GM10248 (cell line): ENCODE data around the gene CLPX.
"Not testable (repeated sequence)": the region's sequence is repeated elsewhere in the genome, so short reads cannot be mapped to it uniquely, and the experiment has no call there.

Experiments
- CTCF ChIA-PET: fragments of 300-600 bp; sonication (Branson Sonifier 250); formaldehyde crosslinking; extraction: SDS; loops from one replicate; lab custom pipeline; 2021; ENCODE audit warnings: antibody characterized with exemption; lab: Yijun Ruan, JAX
- POLR2A ChIA-PET: fragments of 350-650 bp; sonication (Branson Sonifier 250); formaldehyde crosslinking; extraction: SDS; loops from one replicate; lab custom pipeline; 2020; ENCODE audit warnings: antibody characterized with exemption; lab: Yijun Ruan, JAX
- DNase-seq: peaks from one replicate; pipeline ENCODE4 v3.0.0; 2012; ENCODE audit errors: extremely low spot score
- TF ChIP-seq, protein P1 (sequence below): IDR thresholded peaks from 2 replicates; pipeline ENCODE4 v1.5.1; 2012; ENCODE audit warnings: mild to moderate bottlenecking, low read depth; ENCODE audit errors: extremely low read depth, missing control alignments, control extremely low read depth

CLPX gene

DNA sequence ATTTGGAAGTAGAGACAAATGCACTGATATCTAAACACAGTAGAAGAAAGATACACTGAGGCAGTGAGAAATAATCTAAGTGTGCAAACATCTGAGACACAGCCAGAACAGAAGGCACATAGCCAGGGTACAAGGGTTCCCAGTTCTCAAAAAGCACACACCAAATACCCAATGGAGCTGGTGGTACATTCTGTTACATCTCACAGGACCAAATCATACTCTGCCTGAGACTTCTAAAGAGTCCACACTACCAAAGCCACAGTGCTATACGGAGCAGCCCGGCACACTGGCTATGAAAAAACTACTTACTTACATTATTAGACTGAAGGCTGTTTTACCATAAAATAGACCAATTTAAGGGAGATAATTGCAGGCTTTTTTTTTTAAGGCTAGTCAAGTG lies 19.3 kb downstream of the CLPX start:
- CTCF ChIA-PET, result interaction anchor here (1.0 to 1.5 kb wide), 2 partner anchors 14 kb away, joined by 3 to 7 read pairs; no protein-coding TSS in a partner anchor
- DNase-seq, result no peak
- POLR2A ChIA-PET, result no interaction called here

DNA sequence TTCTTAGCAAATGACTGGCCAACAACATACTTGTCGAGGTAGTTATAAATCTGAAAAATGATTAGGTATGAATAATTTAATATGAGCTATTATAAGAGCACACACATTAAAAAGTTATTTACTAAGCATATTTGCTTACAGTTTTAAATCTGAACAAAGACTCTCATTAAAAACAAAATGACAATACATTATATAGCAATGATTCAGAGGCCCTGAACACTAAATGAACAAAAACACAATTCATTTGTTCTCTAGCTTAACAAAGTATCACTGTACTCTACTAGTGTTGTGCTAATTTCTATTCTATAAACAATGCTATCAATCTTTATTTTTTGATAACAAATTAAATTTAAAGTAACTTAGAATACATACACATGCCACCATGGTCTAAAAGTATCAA lies 21.0 kb downstream of the CLPX start:
- DNase-seq, result no peak
- POLR2A ChIA-PET, result no interaction called here
- CTCF ChIA-PET, result interaction anchor here (0.8 to 1.5 kb wide), 2 partner anchors 11 to 220 kb away, joined by 3 to 8 read pairs; no protein-coding TSS in a partner anchor
- TF ChIP-seq, protein P1, sequence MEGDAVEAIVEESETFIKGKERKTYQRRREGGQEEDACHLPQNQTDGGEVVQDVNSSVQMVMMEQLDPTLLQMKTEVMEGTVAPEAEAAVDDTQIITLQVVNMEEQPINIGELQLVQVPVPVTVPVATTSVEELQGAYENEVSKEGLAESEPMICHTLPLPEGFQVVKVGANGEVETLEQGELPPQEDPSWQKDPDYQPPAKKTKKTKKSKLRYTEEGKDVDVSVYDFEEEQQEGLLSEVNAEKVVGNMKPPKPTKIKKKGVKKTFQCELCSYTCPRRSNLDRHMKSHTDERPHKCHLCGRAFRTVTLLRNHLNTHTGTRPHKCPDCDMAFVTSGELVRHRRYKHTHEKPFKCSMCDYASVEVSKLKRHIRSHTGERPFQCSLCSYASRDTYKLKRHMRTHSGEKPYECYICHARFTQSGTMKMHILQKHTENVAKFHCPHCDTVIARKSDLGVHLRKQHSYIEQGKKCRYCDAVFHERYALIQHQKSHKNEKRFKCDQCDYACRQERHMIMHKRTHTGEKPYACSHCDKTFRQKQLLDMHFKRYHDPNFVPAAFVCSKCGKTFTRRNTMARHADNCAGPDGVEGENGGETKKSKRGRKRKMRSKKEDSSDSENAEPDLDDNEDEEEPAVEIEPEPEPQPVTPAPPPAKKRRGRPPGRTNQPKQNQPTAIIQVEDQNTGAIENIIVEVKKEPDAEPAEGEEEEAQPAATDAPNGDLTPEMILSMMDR, result no peak

More for the DNA sequence above, 19.3 kb downstream of the CLPX start:
- TF ChIP-seq, protein P1, result no peak

DNA sequence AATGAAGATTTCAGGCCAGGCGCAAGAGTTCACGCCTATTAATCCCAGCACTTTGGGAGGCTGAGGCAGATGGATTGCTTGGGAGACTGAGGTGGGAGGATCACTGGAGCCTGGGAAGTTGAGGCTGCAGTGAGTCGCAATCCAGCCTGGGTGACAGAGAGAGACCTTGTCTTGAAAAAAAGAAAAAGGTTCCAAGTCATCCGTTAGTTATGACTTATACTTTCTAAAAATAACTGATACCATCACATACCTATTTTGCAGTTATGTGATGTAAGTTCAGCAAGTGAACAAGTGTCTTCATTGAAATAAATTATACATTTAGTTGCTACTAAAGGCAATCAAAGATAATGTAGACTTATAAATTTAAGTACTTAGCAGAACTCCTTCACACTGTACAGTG lies 22.1 kb downstream of the CLPX start:
- DNase-seq, result no peak
- TF ChIP-seq, protein P1, result no peak
- POLR2A ChIA-PET, result no interaction called here
- CTCF ChIA-PET, result interaction anchor here (1.2 to 2.3 kb wide), 2 partner anchors 20 to 108 kb away, joined by 3 to 7 read pairs; no protein-coding TSS in a partner anchor

DNA sequence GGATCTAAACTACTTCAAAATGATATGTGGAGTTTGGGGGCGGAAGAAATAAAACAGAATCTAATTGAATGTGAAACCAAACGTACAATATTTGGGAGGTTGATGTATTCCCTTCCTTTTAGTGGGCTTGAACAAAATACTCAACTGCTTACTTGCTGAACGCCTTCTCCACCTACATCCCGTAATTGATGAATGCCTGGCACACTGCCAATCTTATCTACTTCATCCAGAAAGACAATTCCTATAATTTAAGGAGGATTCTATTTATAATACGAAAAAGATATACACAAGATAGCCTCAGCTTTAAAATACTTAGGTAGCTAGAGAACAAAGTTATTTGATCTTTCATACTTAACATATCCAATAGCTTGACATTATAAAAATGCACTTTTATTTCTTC lies 28.4 kb downstream of the CLPX start:
- TF ChIP-seq, protein P1, result no peak
- POLR2A ChIA-PET, result no interaction called here
- CTCF ChIA-PET, result interaction anchor here (0.7 to 1.3 kb wide), 2 partner anchors 8 to 94 kb away, joined by 3 to 4 read pairs; no protein-coding TSS in a partner anchor
- no peak for DNase-seq

DNA sequence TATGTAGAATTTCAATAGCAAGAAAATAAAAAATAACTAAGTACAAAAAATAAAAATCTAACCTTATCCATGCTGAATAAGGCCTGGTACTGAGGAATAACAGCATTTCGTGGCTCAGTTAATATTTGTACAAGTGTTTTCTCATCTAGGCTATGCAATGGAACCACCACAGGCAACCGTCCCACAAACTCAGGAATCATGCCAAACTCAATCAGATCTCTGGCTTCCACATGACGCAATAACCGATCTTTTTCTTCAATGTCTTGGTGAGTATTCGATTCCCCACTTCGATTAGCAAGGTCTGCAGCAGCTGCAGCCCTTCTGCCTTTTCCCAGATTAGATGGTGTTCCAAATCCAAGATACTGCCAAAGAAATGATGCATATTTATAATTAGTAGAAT lies 30.4 kb downstream of the CLPX start:
- CTCF ChIA-PET, result no interaction called here
- POLR2A ChIA-PET, result no interaction called here
- no peak for DNase-seq
- TF ChIP-seq, protein P1, result no peak

DNA sequence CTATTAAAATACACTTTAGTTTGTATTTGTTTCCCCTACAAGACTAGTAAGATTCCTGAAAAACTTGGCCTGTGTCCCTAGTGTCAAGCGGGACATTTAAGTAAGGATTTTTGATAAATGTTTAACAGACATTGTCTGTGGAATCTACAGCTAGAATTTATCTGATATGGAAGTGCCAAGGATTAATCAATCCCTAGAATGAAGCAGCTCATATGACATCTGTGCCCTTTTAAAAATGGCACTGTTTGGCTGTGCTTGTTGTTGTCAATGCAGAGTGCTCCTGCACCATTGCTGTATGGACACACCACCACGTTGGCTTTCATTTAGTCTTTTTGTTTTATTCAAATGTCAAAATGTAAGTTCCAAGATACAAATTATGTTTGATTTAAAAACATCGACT lies 37.2 kb downstream of the CLPX start:
- CTCF ChIA-PET, result interaction anchor here (1.0 kb wide), 1 partner anchor 9 kb away, joined by 4 read pairs; no protein-coding TSS in a partner anchor
- DNase-seq, result no peak
- POLR2A ChIA-PET, result no interaction called here
- TF ChIP-seq, protein P1, result no peak

DNA sequence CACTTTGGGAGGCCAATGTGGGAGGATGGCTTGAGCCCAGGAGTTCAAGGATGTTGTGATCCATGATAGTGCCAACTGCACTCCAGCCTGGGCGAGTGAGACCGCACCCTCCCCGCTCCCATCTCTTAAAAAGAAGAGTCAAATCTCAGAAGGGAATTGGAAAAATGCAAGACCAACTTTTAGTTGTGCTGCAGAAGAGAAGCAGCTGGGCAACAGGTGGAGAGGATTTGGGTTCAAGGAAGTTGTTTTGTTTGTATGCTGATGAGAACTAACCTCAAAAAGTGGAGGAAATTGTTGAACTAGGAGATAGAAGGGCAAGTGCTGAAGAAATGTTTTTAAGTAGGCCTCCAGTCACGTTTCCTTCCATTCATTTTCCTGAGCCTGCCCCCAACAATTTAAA lies 38.7 kb downstream of the CLPX start:
- DNase-seq, result no peak
- TF ChIP-seq, protein P1, result no peak
- CTCF ChIA-PET, result no interaction called here
- POLR2A ChIA-PET, result no interaction called here

DNA sequence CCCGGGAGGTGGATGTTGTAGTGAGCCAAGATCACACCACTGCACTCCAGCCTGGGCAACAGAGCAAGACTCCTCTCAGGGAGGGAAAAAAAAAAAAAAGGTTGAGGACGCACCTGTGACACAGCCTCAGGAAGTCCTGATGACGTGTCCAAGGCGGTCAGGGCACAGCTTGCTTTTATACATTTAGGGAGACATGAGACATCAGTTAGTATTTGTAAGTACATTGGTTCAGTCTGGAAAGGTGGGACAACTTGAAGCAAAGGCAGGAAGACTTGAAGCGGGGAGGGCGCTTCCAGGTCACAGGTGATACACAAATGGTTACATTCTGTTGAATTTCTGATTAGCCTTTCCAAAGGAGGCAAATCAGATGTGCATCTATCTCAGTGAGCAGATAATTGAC lies 46.5 kb downstream of the CLPX start:
- POLR2A ChIA-PET, DNase-seq: not testable (repeated sequence)
- CTCF ChIA-PET, result interaction anchor here (1.1 to 1.3 kb wide), 2 partner anchors 37 to 43 kb away, joined by 3 read pairs; no protein-coding TSS in a partner anchor

DNA sequence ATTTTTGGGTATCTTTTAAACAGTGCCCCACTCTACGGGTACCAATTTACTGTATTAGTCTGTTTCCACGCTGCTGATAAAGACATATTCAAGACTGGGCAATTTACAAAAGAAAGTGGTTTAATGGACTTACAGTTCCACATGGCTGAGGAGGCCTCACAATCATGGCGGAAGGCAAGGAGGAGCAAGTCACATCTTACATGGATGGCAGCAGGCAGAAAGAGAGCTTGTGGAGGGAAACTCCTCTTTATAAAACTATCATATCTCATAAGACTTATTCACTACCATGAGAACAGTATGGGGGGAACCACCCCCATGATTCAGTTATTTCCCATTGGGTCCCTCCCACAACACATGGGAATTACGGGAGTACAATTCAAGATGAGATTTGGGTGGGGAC lies 47.2 kb downstream of the CLPX start:
- POLR2A ChIA-PET, DNase-seq: not testable (repeated sequence)
- CTCF ChIA-PET, result interaction anchor here (1.1 kb wide), 1 partner anchor 37 kb away, joined by 3 read pairs; no protein-coding TSS in a partner anchor

DNA sequence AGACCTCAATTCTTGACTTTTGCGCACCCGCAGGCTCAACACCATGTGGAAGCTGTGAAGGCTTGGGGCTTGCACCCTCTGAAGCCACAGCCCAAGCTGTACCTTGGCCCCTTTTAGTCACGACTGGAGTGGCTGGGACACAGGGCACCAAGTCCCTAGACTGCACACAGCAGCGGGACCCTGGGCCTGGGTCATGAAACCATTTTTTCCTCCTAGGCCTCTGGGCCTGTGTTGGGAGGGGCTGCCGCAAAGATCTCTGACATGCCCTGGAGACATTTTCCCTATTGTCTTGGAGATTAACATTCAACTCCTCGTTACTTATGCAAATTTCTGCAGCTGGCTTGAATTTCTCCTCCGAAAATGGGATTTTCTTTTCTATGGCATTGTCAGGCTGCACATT lies 48.1 kb downstream of the CLPX start:
- POLR2A ChIA-PET, CTCF ChIA-PET, DNase-seq: not testable (repeated sequence)
